RWPE2 (cell line): ENCODE results near the gene BEST2.
A peak's percentile ranks its signal among the peaks of the same experiment; 100 is the strongest.

Experiments used
- ATAC-seq: fragments of 200-7000 bp; cut with Tn5 transposase; 3 replicates; pipeline ENCODE4 v1.9.1; 2021; ENCODE audit warnings: low read depth
- DNase-seq: peaks from one replicate; pipeline ENCODE4 v3.0.0-alpha.2; 2020; ENCODE audit warnings: low spot score
- H3K27ac ChIP-seq: fragments of 450-650 bp; 2 replicates; pipeline ENCODE4 v1.5.1; 2017; ENCODE audit warnings: mild to moderate bottlenecking; ENCODE audit not compliant: poor library complexity, severe bottlenecking
- H3K27me3 ChIP-seq: fragments of 250-450 bp; sonication (Bioruptor Pico); 2 replicates; pipeline ENCODE4 v1.5.1; 2021; ENCODE audit warnings: mild to moderate bottlenecking, moderate library complexity; ENCODE audit not compliant: insufficient read depth, poor library complexity, severe bottlenecking
- H3K36me3 ChIP-seq: fragments of 250-450 bp; sonication (Bioruptor Pico); 2 replicates; pipeline ENCODE4 v1.5.1; 2020; ENCODE audit warnings: low read depth, mild to moderate bottlenecking, moderate library complexity
- H3K4me1 ChIP-seq: fragments of 250-450 bp; sonication (Bioruptor Pico); 2 replicates; pipeline ENCODE4 v1.5.1; 2021; ENCODE audit warnings: mild to moderate bottlenecking, moderate library complexity; ENCODE audit not compliant: insufficient read depth, poor library complexity, severe bottlenecking
- H3K4me3 ChIP-seq: fragments of 250-450 bp; sonication (Bioruptor Pico); 2 replicates; pipeline ENCODE4 v1.5.1; 2021; ENCODE audit warnings: mild to moderate bottlenecking, moderate library complexity; ENCODE audit not compliant: severe bottlenecking
- H3K9me3 ChIP-seq: fragments of 250-450 bp; sonication (Bioruptor Pico); 2 replicates; pipeline ENCODE4 v1.5.1; 2021; ENCODE audit warnings: mild to moderate bottlenecking, moderate library complexity; ENCODE audit not compliant: severe bottlenecking
- TF ChIP-seq, protein P1 (sequence below): fragments of 450-650 bp; IDR thresholded peaks from one replicate; pipeline ENCODE4 v1.5.1; 2017; ENCODE audit warnings: mild to moderate bottlenecking, moderate library complexity; ENCODE audit not compliant: poor library complexity, severe bottlenecking

The BEST2 gene

DNA sequence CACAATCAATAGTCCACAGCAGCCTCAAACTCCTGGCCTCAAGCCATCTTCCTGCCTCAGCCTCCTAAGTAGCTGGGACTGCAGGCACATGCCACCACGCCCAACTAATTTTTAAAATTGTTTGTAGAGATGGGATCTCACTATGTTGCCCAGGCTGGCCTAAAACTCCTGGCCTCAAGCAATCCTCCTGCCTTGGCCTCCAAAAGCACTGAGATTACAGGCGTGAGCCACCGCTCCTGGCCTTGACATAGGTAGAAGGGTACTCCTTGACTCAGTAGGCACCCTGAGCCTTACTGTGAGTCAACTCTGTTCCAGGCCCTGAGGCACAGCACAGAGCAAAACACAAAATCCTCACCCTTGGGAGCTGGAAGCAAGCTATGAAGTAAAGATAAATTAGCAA, 35.7 kb upstream of the BEST2 start:
- DNase-seq: no peak
- TF ChIP-seq, protein P1, sequence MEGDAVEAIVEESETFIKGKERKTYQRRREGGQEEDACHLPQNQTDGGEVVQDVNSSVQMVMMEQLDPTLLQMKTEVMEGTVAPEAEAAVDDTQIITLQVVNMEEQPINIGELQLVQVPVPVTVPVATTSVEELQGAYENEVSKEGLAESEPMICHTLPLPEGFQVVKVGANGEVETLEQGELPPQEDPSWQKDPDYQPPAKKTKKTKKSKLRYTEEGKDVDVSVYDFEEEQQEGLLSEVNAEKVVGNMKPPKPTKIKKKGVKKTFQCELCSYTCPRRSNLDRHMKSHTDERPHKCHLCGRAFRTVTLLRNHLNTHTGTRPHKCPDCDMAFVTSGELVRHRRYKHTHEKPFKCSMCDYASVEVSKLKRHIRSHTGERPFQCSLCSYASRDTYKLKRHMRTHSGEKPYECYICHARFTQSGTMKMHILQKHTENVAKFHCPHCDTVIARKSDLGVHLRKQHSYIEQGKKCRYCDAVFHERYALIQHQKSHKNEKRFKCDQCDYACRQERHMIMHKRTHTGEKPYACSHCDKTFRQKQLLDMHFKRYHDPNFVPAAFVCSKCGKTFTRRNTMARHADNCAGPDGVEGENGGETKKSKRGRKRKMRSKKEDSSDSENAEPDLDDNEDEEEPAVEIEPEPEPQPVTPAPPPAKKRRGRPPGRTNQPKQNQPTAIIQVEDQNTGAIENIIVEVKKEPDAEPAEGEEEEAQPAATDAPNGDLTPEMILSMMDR: no peak
- ATAC-seq: no peak
- Histone ChIP-seq H3K4me3 (no peak overlapping the region), H3K36me3 (peaks cover 87% of the 10 kb centered on the region), H3K9me3 (no peaks in the 10 kb centered on the region), H3K27ac (no peak overlapping the region), H3K27me3 (no peaks in the 10 kb centered on the region), H3K4me1 (no peaks in the 10 kb centered on the region)

DNA sequence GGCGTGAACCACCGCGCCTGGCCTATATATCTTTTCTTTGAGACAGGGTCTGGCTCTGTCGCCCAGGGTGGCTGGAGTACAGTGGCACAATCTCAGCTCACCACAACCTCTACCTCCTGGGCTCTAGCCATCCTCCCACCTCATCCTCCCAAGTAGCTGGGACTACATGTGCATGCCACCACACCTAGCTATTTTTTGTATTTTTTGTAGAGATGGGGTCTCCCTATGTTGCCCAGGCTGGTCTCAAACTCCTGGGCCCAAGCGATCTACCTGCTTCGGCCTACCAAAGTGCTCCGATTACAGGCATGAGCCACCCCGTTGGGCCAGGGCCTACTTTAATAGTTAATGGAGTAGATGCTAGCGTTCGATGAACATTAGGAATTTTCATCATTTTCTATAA, 31.3 kb upstream of the BEST2 start:
- no peaks in the 10 kb centered on the region for H3K27me3 ChIP-seq
- no peaks in the 10 kb centered on the region for H3K9me3 ChIP-seq
- peaks cover 44% of the 10 kb centered on the region for H3K36me3 ChIP-seq
- DNase-seq (no peak), ATAC-seq (no peak)
- TF ChIP-seq, protein P1: no peak
- peak overlapping the region; percentile 72 for H3K4me3 ChIP-seq
- peak overlapping the region; percentile 76 for H3K27ac ChIP-seq
- H3K4me1 ChIP-seq: no peaks in the 10 kb centered on the region

DNA sequence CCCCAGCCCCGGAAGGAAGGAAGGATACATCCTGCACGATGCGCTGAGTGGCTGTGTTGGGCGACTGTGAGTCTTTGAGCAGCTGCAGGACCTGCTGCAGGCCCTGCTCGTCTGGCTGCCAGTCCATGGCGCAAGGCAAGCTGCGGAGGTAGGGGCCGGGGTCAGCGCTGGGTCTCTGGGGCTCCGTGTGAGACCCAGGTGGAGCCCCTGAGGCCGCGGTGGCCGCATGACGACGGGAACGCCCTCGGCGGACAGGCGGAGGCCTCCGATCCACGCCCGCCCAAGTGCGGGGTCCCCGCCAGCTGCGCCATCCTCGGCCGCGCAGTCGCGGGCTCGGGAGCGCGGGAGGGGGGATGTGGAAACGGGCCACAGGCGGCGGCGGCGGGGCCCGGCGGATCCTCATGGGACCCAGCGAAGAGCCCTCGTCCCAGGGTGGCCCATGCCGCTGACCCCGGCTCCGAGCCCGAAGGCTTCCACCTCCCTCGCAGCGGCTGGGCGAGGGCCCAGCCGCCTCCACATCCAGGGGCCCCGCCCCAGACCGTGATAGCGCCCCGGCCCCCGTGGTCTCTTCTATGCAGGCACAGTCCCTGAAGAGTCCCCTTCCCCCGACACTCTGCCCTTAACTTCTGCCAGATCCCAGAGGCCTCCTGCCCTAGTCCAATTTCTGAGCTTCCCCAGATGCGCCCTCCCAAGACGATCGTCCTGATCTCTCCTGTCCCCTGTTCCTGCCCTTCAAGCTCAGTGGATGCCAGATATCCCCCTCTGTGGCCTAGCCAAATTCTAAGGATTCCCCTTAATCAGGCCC, 30.5 kb upstream of the BEST2 start:
- Histone ChIP-seq H3K4me3 (peak overlapping the region; percentile 72), H3K4me1 (no peaks in the 10 kb centered on the region), H3K36me3 (peaks cover 36% of the 10 kb centered on the region), H3K9me3 (no peaks in the 10 kb centered on the region), H3K27me3 (no peaks in the 10 kb centered on the region), H3K27ac (peak overlapping the region; percentile 76)
- ATAC-seq: peak; percentile 8; the same call in 1 of the 3 replicates
- TF ChIP-seq, protein P1: no peak
- DNase-seq: no peak

DNA sequence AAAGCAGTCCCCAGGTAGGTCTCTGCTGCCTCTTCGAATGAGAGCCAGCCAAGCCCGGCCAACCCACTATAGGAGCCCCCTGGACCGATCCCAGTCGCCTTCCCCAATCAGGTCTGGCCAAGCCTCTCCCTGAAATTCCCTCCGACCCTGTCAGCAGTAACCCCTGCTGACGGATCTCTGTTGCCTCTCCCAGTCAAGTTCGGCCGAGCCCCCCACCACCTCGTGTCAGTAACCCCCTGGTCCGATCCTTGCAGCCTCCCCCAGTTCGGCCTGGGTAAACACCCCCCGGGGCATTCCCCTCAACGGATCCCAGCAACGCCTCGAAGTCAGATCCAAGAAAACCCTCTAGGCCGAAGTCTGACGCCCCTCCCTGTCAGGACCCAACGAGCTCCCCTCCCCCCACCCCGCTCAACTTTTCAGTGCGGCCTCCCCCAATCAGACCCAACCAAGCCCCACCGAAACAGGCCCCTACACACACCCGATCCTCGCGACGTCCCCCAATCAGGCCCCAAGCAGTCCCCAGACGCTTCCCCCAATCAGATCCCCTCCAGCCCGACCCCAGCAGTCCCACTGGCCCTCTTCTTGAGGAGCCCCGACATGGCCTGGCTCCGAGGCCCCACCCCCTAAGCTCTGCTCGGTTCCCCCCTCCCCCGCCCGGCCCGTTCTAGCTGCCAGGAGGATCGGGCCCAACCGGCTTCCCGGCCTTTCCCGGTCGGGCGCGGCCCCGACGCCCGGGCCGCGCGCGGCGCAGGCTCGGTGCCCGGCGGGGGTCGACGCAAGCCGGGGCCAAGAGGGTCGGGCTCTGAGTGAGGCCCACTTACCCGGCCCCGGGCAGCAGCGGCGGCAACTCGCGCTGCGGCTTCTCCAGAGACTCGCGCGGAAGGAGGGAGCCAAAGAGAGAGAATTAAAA, 29.7 kb upstream of the BEST2 start:
- peak; percentile 40 for ATAC-seq
- H3K27ac ChIP-seq: peak overlapping the region; percentile 76

More for the DNA sequence above, 29.7 kb upstream of the BEST2 start:
- H3K4me1 ChIP-seq: no peaks in the 10 kb centered on the region
- H3K9me3 ChIP-seq: no peaks in the 10 kb centered on the region
- DNase-seq: no peak
- H3K27me3 ChIP-seq: no peaks in the 10 kb centered on the region
- H3K36me3 ChIP-seq: peaks cover 27% of the 10 kb centered on the region
- TF ChIP-seq, protein P1: no peak
- H3K4me3 ChIP-seq: peak overlapping the region; percentile 72
